Peyer's patch (tissue), 4 donors: ENCODE results near the gene WWC1. TPM values are rescaled to one million over a fixed set of nuclear protein-coding genes. Genes with fewer than 3 reads are reported as not detected.

ENCODE experiments used
- DNase-seq, 3 donors: peaks; one replicate each; pipeline ENCODE4 v3.0.0-alpha.2; 2017 to 2019
- H3K27ac ChIP-seq, 4 donors: fragments of 200-600 bp; sonication (generic); one replicate each; pipeline ENCODE4 v1.5.1; 2016 to 2019
- H3K27me3 ChIP-seq, 2 donors: fragments of 200-600 bp; sonication (generic); one replicate each; pipeline ENCODE4 v1.5.1; 2019
- H3K36me3 ChIP-seq, 3 donors: fragments of 200-600 bp; sonication (generic); one replicate each; pipeline ENCODE4 v1.5.1; 2016 to 2019
- H3K4me1 ChIP-seq, 4 donors: fragments of 200-600 bp; sonication (generic); one replicate each; pipeline ENCODE4 v1.5.1; 2016 to 2019
- H3K4me3 ChIP-seq, 4 donors: fragments of 200-600 bp; sonication (generic); 1 replicate in 3 of 4; 2 replicates in 1 of 4; pipeline ENCODE4 v1.5.1; 2016 to 2019; ENCODE audit warnings: mild to moderate bottlenecking in 1 of 4
- H3K9me3 ChIP-seq, 4 donors: fragments of 200-600 bp; sonication (generic); one replicate each; pipeline ENCODE4 v1.5.1; 2016 to 2019; ENCODE audit warnings: mild to moderate bottlenecking in 1 of 4
- POLR2A ChIP-seq, 2 donors: fragments of 450-650 bp; IDR thresholded peaks; one replicate each; pipeline ENCODE4 v1.5.1; 2017; ENCODE audit warnings: antibody characterized with exemption in 2 of 2, mild to moderate bottlenecking in 2 of 2, moderate library complexity in 2 of 2
- total RNA-seq, 4 donors: library from RNA; depleted of rRNA; stranded (reverse); fragments of >200 nt; gene quantifications; one replicate each; pipeline ENCODE4 v1.1.0, GENCODE V29; 2016
- TF ChIP-seq, protein P1 (sequence below), 6 experiments: fragments of 450-650 bp in 4 of 6; fragments of 200-600 bp in 2 of 6; sonication (generic) in 1 of 6; IDR thresholded peaks; one replicate each; pipeline ENCODE4 v1.5.1; 2017 to 2019; ENCODE audit warnings: antibody characterized with exemption in 6 of 6, mild to moderate bottlenecking in 3 of 6, moderate library complexity in 1 of 6

The WWC1 gene
- total RNA-seq, 4 donors from 2014 or later = 47.0 to 63.2 (median 52.8) TPM

DNA sequence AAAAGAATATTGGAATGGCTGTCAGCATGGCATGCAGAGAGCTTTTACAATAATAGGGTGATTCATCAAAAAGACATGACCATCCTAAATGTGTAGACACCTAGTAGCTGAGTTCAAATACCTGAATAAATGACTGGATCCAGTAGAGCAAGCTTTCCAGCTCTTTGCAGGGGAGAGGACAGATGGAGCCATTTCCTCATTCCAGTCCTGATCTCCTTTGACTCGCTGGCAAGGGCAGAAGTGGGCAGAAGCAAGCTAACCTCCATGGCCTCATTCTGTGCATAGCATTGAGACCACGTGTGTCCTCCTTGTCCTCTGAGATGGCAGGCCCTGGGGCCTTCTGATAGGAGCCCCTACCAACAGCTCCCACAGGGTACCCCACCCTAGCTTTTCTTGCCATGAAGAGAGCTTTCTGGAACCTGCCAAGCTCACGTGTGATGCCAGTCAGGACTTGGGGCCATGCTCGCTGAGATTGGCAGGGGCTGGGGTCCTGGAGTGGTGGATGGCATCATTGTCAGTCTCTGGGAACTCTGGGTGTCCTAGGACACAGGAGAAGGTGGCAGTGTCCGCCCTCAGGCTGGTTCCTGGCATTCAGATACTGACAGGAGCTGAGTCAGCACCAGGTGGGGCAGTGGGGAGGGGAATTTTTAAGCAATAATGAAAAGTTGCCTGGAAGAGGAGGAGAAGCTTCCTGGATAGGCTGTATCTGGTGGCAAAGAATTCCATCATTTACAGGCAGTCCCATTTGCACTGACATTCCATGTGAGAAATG is 33.6 kb downstream of the WWC1 start:
- TF ChIP-seq, protein P1, sequence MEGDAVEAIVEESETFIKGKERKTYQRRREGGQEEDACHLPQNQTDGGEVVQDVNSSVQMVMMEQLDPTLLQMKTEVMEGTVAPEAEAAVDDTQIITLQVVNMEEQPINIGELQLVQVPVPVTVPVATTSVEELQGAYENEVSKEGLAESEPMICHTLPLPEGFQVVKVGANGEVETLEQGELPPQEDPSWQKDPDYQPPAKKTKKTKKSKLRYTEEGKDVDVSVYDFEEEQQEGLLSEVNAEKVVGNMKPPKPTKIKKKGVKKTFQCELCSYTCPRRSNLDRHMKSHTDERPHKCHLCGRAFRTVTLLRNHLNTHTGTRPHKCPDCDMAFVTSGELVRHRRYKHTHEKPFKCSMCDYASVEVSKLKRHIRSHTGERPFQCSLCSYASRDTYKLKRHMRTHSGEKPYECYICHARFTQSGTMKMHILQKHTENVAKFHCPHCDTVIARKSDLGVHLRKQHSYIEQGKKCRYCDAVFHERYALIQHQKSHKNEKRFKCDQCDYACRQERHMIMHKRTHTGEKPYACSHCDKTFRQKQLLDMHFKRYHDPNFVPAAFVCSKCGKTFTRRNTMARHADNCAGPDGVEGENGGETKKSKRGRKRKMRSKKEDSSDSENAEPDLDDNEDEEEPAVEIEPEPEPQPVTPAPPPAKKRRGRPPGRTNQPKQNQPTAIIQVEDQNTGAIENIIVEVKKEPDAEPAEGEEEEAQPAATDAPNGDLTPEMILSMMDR (IDR thresholded peaks at IDR 0.05) = no peak
- no peak for TF ChIP-seq POLR2A (IDR thresholded peaks at IDR 0.05)
- Histone ChIP-seq H3K4me1 (peaks cover 0 to 22% (median 0%) of the 10 kb centered on the region in 4 donors), H3K9me3 (no peaks in the 10 kb centered on the region), H3K4me3 (no peak overlapping the region), H3K27ac (no peak overlapping the region), H3K36me3 (no peaks in the 10 kb centered on the region), H3K27me3 (no peaks in the 10 kb centered on the region)
- no peak for DNase-seq

DNA sequence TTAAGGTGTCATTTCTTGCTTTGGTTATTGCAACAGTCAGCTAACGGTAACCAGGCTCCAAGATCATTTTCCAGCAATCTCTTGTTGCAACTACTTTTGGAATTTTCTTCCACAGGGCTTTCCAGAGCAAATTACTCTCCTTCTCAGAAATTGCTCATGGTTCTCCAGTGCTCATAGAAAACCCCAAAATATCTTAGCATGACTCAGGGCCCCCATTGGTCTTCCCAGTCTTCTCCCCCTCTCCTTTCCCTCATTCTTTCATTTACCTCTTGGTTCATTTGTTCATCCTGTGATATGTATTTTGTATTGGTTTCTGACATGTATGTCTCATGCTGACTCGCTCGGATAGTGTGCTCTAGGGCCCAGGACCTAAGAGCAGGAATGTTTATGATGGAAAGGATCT is 35.6 kb downstream of the WWC1 start:
- H3K36me3 ChIP-seq = no peaks in the 10 kb centered on the region
- H3K9me3 ChIP-seq = no peaks in the 10 kb centered on the region
- peaks cover 0 to 22% (median 0%) of the 10 kb centered on the region in 4 donors for H3K4me1 ChIP-seq
- no peak for DNase-seq
- TF ChIP-seq, protein P1 (IDR thresholded peaks at IDR 0.05) = no peak
- TF ChIP-seq POLR2A (IDR thresholded peaks at IDR 0.05) = no peak
- no peak overlapping the region for H3K27ac ChIP-seq
- H3K4me3 ChIP-seq = no peak overlapping the region
- H3K27me3 ChIP-seq = no peaks in the 10 kb centered on the region

DNA sequence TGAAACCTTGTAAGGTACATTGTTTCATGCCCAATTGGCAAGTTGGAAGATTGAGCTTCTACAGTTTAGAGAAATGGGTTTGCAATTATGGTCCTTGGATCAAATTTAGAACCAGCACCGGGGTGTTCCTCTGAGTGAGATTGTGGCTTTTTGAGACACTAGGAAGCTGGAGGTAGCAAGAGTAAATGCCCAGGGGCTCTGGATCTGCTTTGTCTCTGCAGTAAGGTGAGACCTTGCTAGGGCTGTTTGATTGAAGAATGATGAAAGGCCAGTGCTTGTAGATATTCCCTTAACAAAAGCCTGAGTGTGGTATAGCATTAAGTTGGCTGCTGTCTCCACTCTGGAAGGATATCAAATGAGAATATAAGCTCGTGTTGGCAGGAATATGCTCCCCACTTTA is 36.0 kb downstream of the WWC1 start:
- H3K36me3 ChIP-seq = no peaks in the 10 kb centered on the region
- no peaks in the 10 kb centered on the region for H3K9me3 ChIP-seq
- no peak for DNase-seq
- no peaks in the 10 kb centered on the region for H3K27me3 ChIP-seq
- H3K4me1 ChIP-seq = peaks cover 0 to 22% (median 0%) of the 10 kb centered on the region in 4 donors
- H3K27ac ChIP-seq = no peak overlapping the region
- no peak for TF ChIP-seq POLR2A (IDR thresholded peaks at IDR 0.05)
- TF ChIP-seq, protein P1 (IDR thresholded peaks at IDR 0.05) = no peak
- H3K4me3 ChIP-seq = no peak overlapping the region

DNA sequence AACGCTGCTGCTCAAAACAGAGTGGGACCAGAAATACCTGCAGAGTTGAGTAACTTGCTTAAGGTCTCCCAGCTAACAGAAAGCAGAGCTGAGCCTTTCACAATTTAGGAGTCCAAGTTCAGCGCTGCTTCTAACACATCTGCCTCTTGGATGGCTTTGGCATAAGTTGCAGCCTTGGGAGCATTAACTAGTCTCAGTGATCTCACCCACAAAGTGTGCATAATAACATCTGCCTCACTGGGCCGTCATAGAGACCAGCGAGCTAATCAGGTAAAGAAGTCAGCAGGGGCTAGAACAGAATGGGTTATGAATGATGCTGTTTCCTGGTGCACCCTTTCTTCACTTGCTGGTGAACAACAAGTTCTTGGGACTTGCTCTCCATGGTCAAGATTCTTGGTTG is 36.5 kb downstream of the WWC1 start:
- DNase-seq = no peak
- TF ChIP-seq, protein P1 (IDR thresholded peaks at IDR 0.05) = no peak
- TF ChIP-seq POLR2A (IDR thresholded peaks at IDR 0.05) = no peak
- no peaks in the 10 kb centered on the region for H3K36me3 ChIP-seq
- no peaks in the 10 kb centered on the region for H3K27me3 ChIP-seq
- H3K4me3 ChIP-seq = no peak overlapping the region
- no peak overlapping the region for H3K27ac ChIP-seq
- peaks cover 0 to 22% (median 0%) of the 10 kb centered on the region in 4 donors for H3K4me1 ChIP-seq
- no peaks in the 10 kb centered on the region for H3K9me3 ChIP-seq

DNA sequence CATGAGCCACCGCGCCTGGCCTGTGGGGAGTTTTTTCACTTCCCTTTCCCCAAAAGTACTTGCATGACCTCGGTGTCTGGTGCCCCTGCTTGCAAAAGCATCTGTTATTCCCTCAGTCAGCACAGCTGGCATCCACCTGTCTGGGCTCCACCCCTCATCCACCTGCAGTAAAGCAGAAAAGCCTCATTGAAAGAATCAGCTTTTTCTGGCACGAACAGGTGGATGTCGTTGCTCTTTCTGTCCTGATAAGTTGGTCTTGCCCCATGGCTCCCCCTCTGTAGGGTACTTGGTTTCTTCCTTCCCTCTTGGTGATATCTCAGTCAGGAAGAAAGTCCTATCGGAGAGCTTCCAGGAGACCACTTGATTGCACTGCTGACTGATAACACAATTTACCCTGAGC is 37.4 kb downstream of the WWC1 start:
- Histone ChIP-seq H3K27ac (peak overlapping the region in 1 of 4 donors; percentile 5), H3K4me3 (no peak overlapping the region), H3K4me1 (peaks cover 0 to 22% (median 0%) of the 10 kb centered on the region in 4 donors), H3K9me3 (no peaks in the 10 kb centered on the region), H3K27me3 (no peaks in the 10 kb centered on the region), H3K36me3 (no peaks in the 10 kb centered on the region)
- peak in 2 of 3 donors; percentile 32 to 66 for DNase-seq
- TF ChIP-seq POLR2A (IDR thresholded peaks at IDR 0.05) = no peak
- TF ChIP-seq, protein P1 (IDR thresholded peaks at IDR 0.05) = no peak
